GM21447 (cell line): ENCODE data around the gene FLVCR1.
"Not testable (repeated sequence)": the region's sequence is repeated elsewhere in the genome, so short reads cannot be mapped to it uniquely, and the experiment has no call there.

ENCODE experiments used
- ATAC-seq: cut with Tn5 transposase; IDR thresholded peaks from one replicate; pipeline ENCODE4 v1.9.1; 2021; ENCODE audit not compliant: unreplicated experiment

FLVCR1 gene

GRCh38 chr1:212860713-212861581 is 2.9 kb downstream of the FLVCR1 start:
- no peak for ATAC-seq

GRCh38 chr1:212862111-212862690 is 4.1 kb downstream of the FLVCR1 start:
- ATAC-seq: no peak

- ATAC-seq: not testable (repeated sequence)
These were observed 5.3 kb downstream of the FLVCR1 start for GRCh38 chr1:212863345-212863744.

- ATAC-seq: no peak
These were observed 6.1 kb downstream of the FLVCR1 start for GRCh38 chr1:212864201-212864600.

- no peak for ATAC-seq
These were observed 9.1 kb downstream of the FLVCR1 start for GRCh38 chr1:212867192-212867591.

GRCh38 chr1:212871976-212872375 is 13.9 kb downstream of the FLVCR1 start:
- ATAC-seq: no peak

- ATAC-seq: peak; percentile 90
These were observed 15.4 kb downstream of the FLVCR1 start for GRCh38 chr1:212873518-212873917.

- ATAC-seq: no peak
These were observed 20.3 kb downstream of the FLVCR1 start for GRCh38 chr1:212878418-212878817.

- ATAC-seq: no peak
These were observed 22.0 kb downstream of the FLVCR1 start for GRCh38 chr1:212879947-212880690.

- ATAC-seq: no peak
These were observed 26.5 kb downstream of the FLVCR1 start for GRCh38 chr1:212884592-212884991.

- ATAC-seq: no peak
These were observed 34.0 kb downstream of the FLVCR1 start for GRCh38 chr1:212892108-212892507.

- ATAC-seq: no peak
These were observed 41.8 kb downstream of the FLVCR1 start for GRCh38 chr1:212899845-212900244.

- ATAC-seq: no peak
These were observed 43.2 kb downstream of the FLVCR1 start for GRCh38 chr1:212901290-212901689.

- ATAC-seq: no peak
These were observed 44.0 kb downstream of the FLVCR1 start for GRCh38 chr1:212902054-212902453.

GRCh38 chr1:212903664-212904063 is 45.6 kb downstream of the FLVCR1 start:
- ATAC-seq: no peak

GRCh38 chr1:212908071-212908470 is 50.0 kb downstream of the FLVCR1 start:
- not testable (repeated sequence) for ATAC-seq

- no peak for ATAC-seq
These were observed 50.9 kb downstream of the FLVCR1 start for GRCh38 chr1:212908971-212909370.

GRCh38 chr1:212909652-212910063 is 51.6 kb downstream of the FLVCR1 start:
- ATAC-seq: no peak

- not testable (repeated sequence) for ATAC-seq
These were observed 52.1 kb downstream of the FLVCR1 start for GRCh38 chr1:212910213-212910612.

GRCh38 chr1:212913638-212914037 is 55.6 kb downstream of the FLVCR1 start:
- not testable (repeated sequence) for ATAC-seq

GRCh38 chr1:212914110-212914509 is 56.0 kb downstream of the FLVCR1 start:
- ATAC-seq: not testable (repeated sequence)

- no peak for ATAC-seq
These were observed 56.7 kb downstream of the FLVCR1 start for GRCh38 chr1:212914789-212915188.
